Neuronal stem cell (in vitro differentiated cells): ENCODE data around the gene ANGEL1.
A peak's percentile ranks its signal among the peaks of the same experiment; 100 is the strongest.

Source experiments
- DNase-seq: peaks from one replicate; pipeline ENCODE4 v3.0.0-alpha.2; 2013; ENCODE audit warnings: low spot score
- H2AFZ ChIP-seq: one replicate; pipeline ENCODE4 v1.6.1; 2013; ENCODE audit warnings: mild to moderate bottlenecking, low read length, inconsistent platforms
- H2AK5ac ChIP-seq: 2 replicates; pipeline ENCODE4 v1.6.1; 2013; ENCODE audit warnings: low read depth, mild to moderate bottlenecking, inconsistent platforms, low read length, moderate library complexity, mixed read lengths
- H2BK120ac ChIP-seq: 2 replicates; pipeline ENCODE4 v1.6.1; 2013; ENCODE audit warnings: low read depth, mild to moderate bottlenecking, inconsistent platforms, low read length, moderate library complexity, mixed read lengths
- H2BK12ac ChIP-seq: one replicate; pipeline ENCODE4 v1.6.1; 2013; ENCODE audit warnings: low read length, inconsistent platforms
- H2BK15ac ChIP-seq: 2 replicates; pipeline ENCODE4 v1.6.1; 2013; ENCODE audit warnings: mild to moderate bottlenecking, low read length, inconsistent platforms, mixed read lengths
- H2BK5ac ChIP-seq: one replicate; pipeline ENCODE4 v1.6.1; 2013; ENCODE audit warnings: inconsistent platforms, mild to moderate bottlenecking, low read length, moderate library complexity
- H3K14ac ChIP-seq: one replicate; pipeline ENCODE4 v1.6.1; 2013; ENCODE audit warnings: low read length, inconsistent platforms
- H3K18ac ChIP-seq: 2 replicates; pipeline ENCODE4 v1.6.1; 2013; ENCODE audit warnings: low read length, inconsistent platforms
- H3K23ac ChIP-seq: 2 replicates; pipeline ENCODE4 v1.6.1; 2013; ENCODE audit warnings: low read depth, mild to moderate bottlenecking, mixed read lengths, low read length, inconsistent platforms; ENCODE audit not compliant: poor library complexity
- H3K27ac ChIP-seq: replicated peaks from 3 replicates; pipeline ENCODE4 v1.5.1; 2013; ENCODE audit warnings: low read length, inconsistent platforms
- H3K27me3 ChIP-seq, 3 experiments: 2 replicates each; pipeline ENCODE4 v1.6.1; 2013; ENCODE audit warnings: low read length in 3 of 3, mild to moderate bottlenecking in 2 of 3, inconsistent platforms in 1 of 3, low read depth in 1 of 3, mixed read lengths in 1 of 3, moderate library complexity in 1 of 3; ENCODE audit not compliant: control insufficient read depth in 3 of 3, insufficient read depth in 3 of 3
- H3K36me3 ChIP-seq, 2 donors: replicated peaks in 1 of 2; 2 replicates each; pipeline ENCODE4 v1.6.1; 2013; ENCODE audit warnings: low read length in 2 of 2; ENCODE audit not compliant: control insufficient read depth in 2 of 2, insufficient read depth in 2 of 2
- H3K4ac ChIP-seq: 2 replicates; pipeline ENCODE4 v1.6.1; 2013; ENCODE audit warnings: inconsistent platforms, mild to moderate bottlenecking, low read length, moderate library complexity
- H3K4me1 ChIP-seq, 2 donors: 1 replicate in 1 of 2; 2 replicates in 1 of 2; pipeline ENCODE4 v1.6.1; 2013; ENCODE audit warnings: low read length in 2 of 2, low read depth in 1 of 2; ENCODE audit not compliant: control insufficient read depth in 2 of 2, insufficient read depth in 1 of 2
- H3K4me2 ChIP-seq: one replicate; pipeline ENCODE4 v1.6.1; 2013; ENCODE audit warnings: mild to moderate bottlenecking, low read length, inconsistent platforms; ENCODE audit not compliant: insufficient read depth, poor library complexity, severe bottlenecking
- H3K4me3 ChIP-seq, 2 donors: 2 replicates each; pipeline ENCODE4 v1.5.1; 2013; ENCODE audit warnings: low read length in 2 of 2, mild to moderate bottlenecking in 2 of 2, inconsistent platforms in 1 of 2, moderate library complexity in 1 of 2
- H3K79me1 ChIP-seq: one replicate; pipeline ENCODE4 v1.6.1; 2013; ENCODE audit warnings: low read depth, mild to moderate bottlenecking, inconsistent platforms, low read length, moderate library complexity
- H3K9ac ChIP-seq: one replicate; pipeline ENCODE4 v1.6.1; 2013; ENCODE audit warnings: mild to moderate bottlenecking, low read depth, low read length, inconsistent platforms; ENCODE audit not compliant: poor library complexity
- H3K9me3 ChIP-seq, 2 donors: replicated peaks in 1 of 2; 2 replicates each; pipeline versions ENCODE3 to v1.6.1; 2013; ENCODE audit warnings: low read length in 2 of 2, mild to moderate bottlenecking in 2 of 2, inconsistent platforms in 1 of 2, low read depth in 1 of 2, mixed read lengths in 1 of 2, moderate library complexity in 1 of 2; ENCODE audit not compliant: control insufficient read depth in 2 of 2, insufficient read depth in 1 of 2
- H4K8ac ChIP-seq: one replicate; pipeline ENCODE4 v1.6.1; 2013; ENCODE audit warnings: low read depth, mild to moderate bottlenecking, inconsistent platforms, low read length, moderate library complexity
- H4K91ac ChIP-seq: one replicate; pipeline ENCODE4 v1.6.1; 2013; ENCODE audit warnings: low read length, low read depth, mild to moderate bottlenecking, inconsistent platforms; ENCODE audit not compliant: poor library complexity
- WGBS, 2 donors: extraction: QIAGEN DNeasy Blood & Tissue Kit; methylation state at CpG; one replicate each; pipeline ENCODE4 v1.1.7; 2013; ENCODE audit warnings: missing lambda C conversion rate in 2 of 2, mixed read lengths in 1 of 2; ENCODE audit not compliant: insufficient read length in 2 of 2, insufficient replicate concordance in 1 of 2; ENCODE audit errors: extremely low coverage in 2 of 2; 5-methylcytosine and 5-hydroxymethylcytosine counted together

ANGEL1 gene

DNA sequence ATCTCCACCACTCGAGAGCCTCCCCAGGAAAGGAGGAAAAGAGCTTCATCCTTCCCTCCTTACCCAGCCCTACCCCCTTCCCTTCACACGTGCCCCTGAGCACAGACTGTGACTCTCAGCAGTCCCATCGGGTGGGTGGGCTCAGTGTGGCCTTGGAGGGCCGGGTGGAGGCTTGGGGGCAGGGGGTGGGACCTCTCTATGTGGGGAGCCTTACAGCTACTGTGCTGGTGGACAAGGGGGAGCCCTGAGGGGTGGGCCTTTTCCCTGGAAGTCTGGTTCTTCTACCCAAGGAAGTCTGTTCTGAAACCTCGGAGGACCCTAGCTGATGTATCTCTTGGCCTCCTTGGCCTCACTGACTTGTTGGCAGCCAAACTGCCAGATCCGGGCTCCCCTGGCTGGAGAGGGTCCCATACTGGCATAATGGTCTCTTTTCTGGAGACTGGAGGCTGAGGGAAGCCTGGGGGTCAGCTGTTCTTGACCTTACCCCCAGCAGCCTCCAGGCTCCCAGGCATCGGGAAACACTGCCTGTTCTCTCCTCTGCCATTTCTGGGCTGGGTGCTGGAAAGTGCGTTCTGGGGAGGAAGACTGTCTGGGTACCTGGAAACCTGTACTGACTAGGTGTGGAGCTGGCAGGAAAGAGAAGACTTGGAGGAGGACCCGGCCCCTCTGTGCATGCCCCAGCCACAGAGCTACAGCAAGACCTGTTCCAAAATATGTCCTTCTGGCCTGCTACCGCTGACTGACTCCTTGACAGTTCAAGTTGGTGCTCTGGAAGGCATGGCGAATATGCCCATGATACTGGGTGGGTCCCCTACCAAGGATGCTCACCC, 43.8 kb downstream of the ANGEL1 start:
- DNase-seq = no peak
- Histone ChIP-seq H3K18ac (peak overlapping the region; percentile 27), H3K9me3 (no peaks in the 10 kb centered on the region), H4K8ac (no peak overlapping the region), H3K4ac (no peak overlapping the region), H3K23ac (no peak overlapping the region), H3K4me3 (no peak overlapping the region), H2AK5ac (no peak overlapping the region), H3K4me2 (no peak overlapping the region), H2BK5ac (no peak overlapping the region), H3K36me3 (peaks cover 7 to 41% of the 10 kb centered on the region in 2 donors), H3K79me1 (no peaks in the 10 kb centered on the region), H3K27me3 (no peaks in the 10 kb centered on the region), H2BK15ac (no peak overlapping the region), H3K14ac (no peak overlapping the region), H2AFZ (no peak overlapping the region), H4K91ac (no peak overlapping the region), H3K4me1 (peaks cover 16 to 18% of the 10 kb centered on the region in 2 donors), H2BK12ac (no peak overlapping the region), H2BK120ac (peak overlapping the region; percentile 67), H3K9ac (peak overlapping the region; percentile 30), H3K27ac (no peak overlapping the region)
- WGBS, 2 donors = no CpG with 5 or more reads among the region's 11 CpGs

DNA sequence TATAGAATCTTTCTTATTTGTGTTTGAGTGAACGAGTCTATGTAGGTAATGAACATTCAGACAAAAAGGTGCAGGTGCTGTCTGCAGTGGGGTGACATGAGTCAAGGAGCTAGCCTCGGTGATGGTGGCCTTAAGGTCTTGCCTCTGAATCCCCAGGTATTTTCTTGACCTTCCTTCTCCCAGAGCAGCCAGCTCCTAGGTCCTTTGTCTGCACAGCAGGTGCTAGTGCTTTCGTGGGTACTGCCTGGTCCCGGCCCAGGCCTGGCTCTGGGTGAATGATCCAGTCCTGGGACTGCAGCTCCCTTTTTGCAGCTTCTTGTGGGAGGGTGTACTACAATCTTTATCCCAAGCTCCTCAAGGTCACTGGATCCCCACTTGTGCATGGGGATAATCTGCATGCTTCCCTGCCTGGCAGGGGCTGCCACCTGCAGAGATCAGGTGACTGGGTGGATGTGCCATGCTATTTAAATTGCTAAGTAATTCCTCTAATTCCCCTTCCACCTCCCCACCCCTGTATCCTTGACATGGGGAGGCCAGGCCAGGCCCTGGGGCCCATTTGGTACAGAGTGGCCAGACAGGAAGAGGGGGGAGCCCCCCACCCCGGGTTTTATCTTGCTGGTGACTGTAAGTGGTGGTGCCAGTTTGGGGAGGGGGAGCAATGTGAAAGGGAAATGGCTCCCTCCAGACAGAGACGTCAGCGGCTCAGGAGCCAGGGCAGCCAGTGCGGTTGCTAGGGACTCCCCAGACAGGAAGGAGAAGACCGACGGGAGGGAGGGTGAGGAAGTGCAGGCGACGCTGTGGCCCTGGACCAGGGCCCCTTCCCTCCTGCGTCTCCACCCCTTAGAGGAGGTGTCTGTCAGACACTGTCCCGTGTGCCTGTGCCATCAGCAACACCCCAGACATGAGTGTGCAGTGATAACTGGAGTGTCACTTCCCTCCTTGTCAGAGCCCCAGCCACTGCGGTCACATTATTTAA, 44.7 kb downstream of the ANGEL1 start:
- H3K4ac ChIP-seq = no peak overlapping the region
- H3K14ac ChIP-seq = peak overlapping the region; percentile 63
- no peak overlapping the region for H2BK5ac ChIP-seq
- H2BK120ac ChIP-seq = no peak overlapping the region
- H4K8ac ChIP-seq = no peak overlapping the region
- H4K91ac ChIP-seq = no peak overlapping the region
- no peak overlapping the region for H3K4me2 ChIP-seq
- H3K18ac ChIP-seq = peak overlapping the region; percentile 52
- H2BK12ac ChIP-seq = no peak overlapping the region
- no CpG with 5 or more reads among the region's 15 CpGs for WGBS, 2 donors
- H3K9ac ChIP-seq = peak overlapping the region; percentile 27
- H3K23ac ChIP-seq = no peak overlapping the region
- no peak overlapping the region for H2BK15ac ChIP-seq
- peaks cover 7 to 45% of the 10 kb centered on the region in 2 donors for H3K36me3 ChIP-seq
- DNase-seq = no peak
- no peaks in the 10 kb centered on the region for H3K79me1 ChIP-seq
- H3K27ac ChIP-seq = no peak overlapping the region
- peaks cover 18 to 23% of the 10 kb centered on the region in 2 donors for H3K4me1 ChIP-seq
- H2AK5ac ChIP-seq = peak overlapping the region; percentile 25
- no peaks in the 10 kb centered on the region for H3K9me3 ChIP-seq
- H3K27me3 ChIP-seq = peaks cover 0 to under 1% (median 0%) of the 10 kb centered on the region in 3 experiments
- no peak overlapping the region for H3K4me3 ChIP-seq
- H2AFZ ChIP-seq = peak overlapping the region; percentile 52

DNA sequence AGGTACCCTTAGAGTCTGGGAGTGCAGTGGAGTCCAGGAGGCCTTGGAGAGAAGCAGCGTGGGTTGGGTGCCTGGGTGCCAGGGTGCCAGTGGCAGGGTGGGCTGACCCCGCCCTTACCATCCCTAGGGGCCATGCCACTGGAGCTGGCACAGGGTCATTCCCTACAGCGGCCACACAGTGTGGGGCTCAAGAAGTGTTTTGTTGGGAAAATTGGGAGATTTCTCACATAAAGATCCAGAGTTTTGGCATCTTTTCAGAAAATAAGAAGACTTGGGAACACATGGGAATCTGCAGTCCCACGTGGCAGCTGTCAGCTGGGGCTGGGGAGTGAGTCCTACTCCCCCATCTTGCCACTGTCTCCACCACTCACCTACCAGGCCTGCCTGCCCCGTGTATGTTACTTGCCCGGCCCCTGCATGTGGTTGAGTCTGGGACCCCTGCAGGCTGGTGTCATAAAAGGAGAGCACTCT, 47.2 kb downstream of the ANGEL1 start:
- no peak overlapping the region for H3K18ac ChIP-seq
- WGBS, 2 donors = no CpG with 5 or more reads among the region's 6 CpGs
- no peak overlapping the region for H3K27ac ChIP-seq
- no peak overlapping the region for H2AK5ac ChIP-seq
- no peaks in the 10 kb centered on the region for H3K9me3 ChIP-seq
- H2AFZ ChIP-seq = no peak overlapping the region
- no peak overlapping the region for H2BK15ac ChIP-seq
- H4K8ac ChIP-seq = no peak overlapping the region
- no peak overlapping the region for H3K4me3 ChIP-seq
- DNase-seq = no peak
- no peak overlapping the region for H3K4me2 ChIP-seq
- peak overlapping the region; percentile 3 for H3K9ac ChIP-seq
- no peak overlapping the region for H2BK5ac ChIP-seq
- H3K14ac ChIP-seq = no peak overlapping the region
- no peak overlapping the region for H3K23ac ChIP-seq
- H2BK12ac ChIP-seq = no peak overlapping the region
- peaks cover 0 to 11% (median 0%) of the 10 kb centered on the region in 3 experiments for H3K27me3 ChIP-seq
- H3K79me1 ChIP-seq = peaks cover 2% of the 10 kb centered on the region
- no peak overlapping the region for H4K91ac ChIP-seq
- peaks cover 7 to 35% of the 10 kb centered on the region in 2 donors for H3K36me3 ChIP-seq
- H3K4me1 ChIP-seq = peaks cover 21 to 30% of the 10 kb centered on the region in 2 donors
- H2BK120ac ChIP-seq = no peak overlapping the region
- no peak overlapping the region for H3K4ac ChIP-seq
